ENCODE results near the gene CDH23. TPM values are rescaled to one million over a fixed set of nuclear protein-coding genes. Genes with fewer than 3 reads are reported as not detected.

CDH23 gene
- total RNA-seq, 2 donors from 2014 or later, result 3.9 to 4.4 TPM

DNA sequence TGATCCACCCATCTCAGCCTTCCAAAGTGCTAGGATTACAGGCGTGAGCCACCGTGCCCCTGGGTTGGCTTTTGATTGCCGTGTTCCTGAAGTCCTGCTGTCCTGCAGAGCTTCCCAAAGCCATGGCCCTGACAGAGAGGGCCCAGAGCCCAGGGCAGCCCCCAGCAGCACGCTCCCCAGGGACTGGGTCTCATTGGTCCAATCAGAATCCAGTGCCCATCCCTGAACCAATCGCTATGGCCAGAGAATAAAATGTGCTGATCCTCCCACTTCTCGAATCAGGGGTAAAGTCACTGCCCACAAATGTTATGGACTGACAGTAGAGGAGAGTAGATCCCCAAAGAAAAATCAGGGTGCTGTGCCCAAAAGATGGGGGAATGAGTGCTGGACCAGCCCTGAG lies 327.8 kb downstream of the CDH23 start:
- H3K27me3 ChIP-seq, result no peaks in the 10 kb centered on the region
- no peak for TF ChIP-seq CTCF (IDR thresholded peaks at IDR 0.05)
- H3K9me3 ChIP-seq, result no peaks in the 10 kb centered on the region
- H3K4me3 ChIP-seq, result no peak overlapping the region
- peaks cover 0 to 46% of the 10 kb centered on the region in 2 donors for H3K4me1 ChIP-seq
- DNase-seq (ENCODE audit: low spot score), result no peak
- no peaks in the 10 kb centered on the region for H3K36me3 ChIP-seq
- H3K27ac ChIP-seq, result no peak overlapping the region

- TF ChIP-seq CTCF (IDR thresholded peaks at IDR 0.05), result no peak
- Histone ChIP-seq H3K4me1 (peaks cover 0 to 40% of the 10 kb centered on the region in 2 donors), H3K27ac (no peak overlapping the region), H3K4me3 (no peak overlapping the region), H3K27me3 (no peaks in the 10 kb centered on the region), H3K9me3 (no peaks in the 10 kb centered on the region), H3K36me3 (no peaks in the 10 kb centered on the region)
- no peak for DNase-seq (ENCODE audit: low spot score)
Measured at GRCh38 chr10:71725249-71725648, 328.5 kb downstream of the CDH23 start.

GRCh38 chr10:71725998-71726579 lies 329.4 kb downstream of the CDH23 start:
- H3K9me3 ChIP-seq, result no peaks in the 10 kb centered on the region
- no peak for DNase-seq (ENCODE audit: low spot score)
- H3K27ac ChIP-seq, result peak overlapping the region in 1 of 2 donors; percentile 19
- TF ChIP-seq CTCF (IDR thresholded peaks at IDR 0.05), result no peak
- peaks cover 0 to 39% of the 10 kb centered on the region in 2 donors for H3K4me1 ChIP-seq
- H3K36me3 ChIP-seq, result no peaks in the 10 kb centered on the region
- no peak overlapping the region for H3K4me3 ChIP-seq
- H3K27me3 ChIP-seq, result no peaks in the 10 kb centered on the region

DNA sequence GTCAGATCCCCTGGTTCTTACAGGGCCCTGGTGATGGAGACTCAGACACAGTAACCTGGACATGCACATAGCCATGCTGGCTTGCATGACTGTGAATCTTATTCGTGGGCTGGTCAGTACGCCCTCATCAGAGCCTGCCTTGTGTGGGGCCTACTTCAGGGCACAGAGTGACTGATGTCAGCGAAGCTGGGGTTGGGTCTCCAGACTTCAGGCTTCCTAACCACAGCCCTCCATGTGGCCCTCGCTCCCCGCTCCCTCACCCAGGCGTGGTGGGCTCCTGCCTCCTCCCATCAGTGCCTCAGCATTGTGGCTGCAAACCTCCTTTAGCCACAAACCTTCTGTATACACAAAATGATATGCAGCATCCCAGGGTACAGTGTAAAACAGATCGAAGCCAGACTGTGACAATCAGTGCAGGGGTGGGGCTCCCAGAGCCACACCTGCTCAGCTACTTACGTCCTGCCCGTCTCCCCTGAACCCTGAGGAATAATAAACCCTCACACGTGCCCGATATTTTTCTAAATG lies 329.9 kb downstream of the CDH23 start:
- peaks cover 0 to 39% of the 10 kb centered on the region in 2 donors for H3K4me1 ChIP-seq
- no peak for DNase-seq (ENCODE audit: low spot score)
- H3K27ac ChIP-seq, result peak overlapping the region in 1 of 2 donors; percentile 79
- H3K27me3 ChIP-seq, result no peaks in the 10 kb centered on the region
- no peak overlapping the region for H3K4me3 ChIP-seq
- H3K9me3 ChIP-seq, result no peaks in the 10 kb centered on the region
- no peaks in the 10 kb centered on the region for H3K36me3 ChIP-seq
- TF ChIP-seq CTCF (IDR thresholded peaks at IDR 0.05), result no peak

DNA sequence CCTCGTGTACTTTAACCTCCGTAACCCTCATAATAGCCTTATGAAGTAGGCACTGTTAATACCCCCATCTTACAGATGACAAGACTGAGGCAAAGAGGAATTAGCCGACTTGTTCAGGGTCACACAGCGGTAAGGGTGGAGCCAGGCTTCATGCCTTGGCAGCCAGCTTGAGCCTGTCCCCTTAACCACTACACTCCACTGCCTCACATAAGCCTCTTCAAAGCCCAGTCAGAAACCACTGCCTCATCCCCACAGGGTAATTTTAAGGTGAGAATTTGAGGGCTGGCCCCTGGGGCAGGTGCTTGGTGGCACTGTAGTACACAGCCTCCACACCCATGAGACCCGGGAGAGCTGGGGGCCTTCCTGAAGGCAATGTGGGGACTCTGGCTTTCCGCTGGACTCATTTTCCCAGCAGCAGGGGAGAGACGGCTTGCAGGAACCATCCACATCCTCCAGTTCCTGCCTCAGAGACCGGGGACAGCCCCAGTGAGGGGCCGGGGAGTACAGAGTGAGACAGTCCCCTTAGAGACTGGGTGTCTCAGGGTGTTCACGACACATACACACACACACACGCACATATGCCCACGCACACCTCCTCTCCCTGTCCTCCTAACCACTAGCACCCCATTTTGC lies 330.5 kb downstream of the CDH23 start:
- DNase-seq (ENCODE audit: low spot score), result no peak
- Histone ChIP-seq H3K9me3 (no peaks in the 10 kb centered on the region), H3K27ac (peak overlapping the region; percentile 74 to 79), H3K27me3 (no peaks in the 10 kb centered on the region), H3K36me3 (no peaks in the 10 kb centered on the region), H3K4me1 (peaks cover 0 to 39% of the 10 kb centered on the region in 2 donors), H3K4me3 (no peak overlapping the region)
- TF ChIP-seq CTCF (IDR thresholded peaks at IDR 0.05), result no peak

Measured in right atrium auricular region (tissue), 2 donors.